DOHH2 (cell line): ENCODE data around the gene THEM5.

Source experiments
- H3F3A ChIP-seq: fragments of 200-600 bp; sonication (generic), shearing (Covaris generic); 2 replicates; pipeline ENCODE4 v1.6.0; 2016; ENCODE audit warnings: antibody characterized with exemption, mild to moderate bottlenecking; ENCODE audit not compliant: control insufficient read depth, insufficient read depth
- H3K27ac ChIP-seq: fragments of 200-600 bp; sonication (generic); 2 replicates; pipeline ENCODE4 v1.5.1; 2014; ENCODE audit warnings: low read depth, mild to moderate bottlenecking, low read length, moderate library complexity
- H3K27me3 ChIP-seq: fragments of 200-600 bp; sonication (generic); 2 replicates; pipeline ENCODE4 v1.6.1; 2014; ENCODE audit warnings: mild to moderate bottlenecking, low read length, mixed read lengths; ENCODE audit not compliant: control insufficient read depth
- H3K36me3 ChIP-seq: fragments of 200-600 bp; sonication (generic); 2 replicates; pipeline ENCODE4 v1.6.1; 2014; ENCODE audit warnings: mild to moderate bottlenecking, low read length, moderate library complexity, mixed read lengths; ENCODE audit not compliant: control insufficient read depth
- H3K4me1 ChIP-seq: fragments of 200-600 bp; sonication (generic); 2 replicates; pipeline ENCODE4 v1.6.1; 2014; ENCODE audit warnings: mild to moderate bottlenecking, low read length, mixed read lengths; ENCODE audit not compliant: control insufficient read depth
- H3K4me2 ChIP-seq: fragments of 200-600 bp; sonication (generic); 2 replicates; pipeline ENCODE4 v1.6.0; 2014; ENCODE audit warnings: mild to moderate bottlenecking, low read length, moderate library complexity
- H3K4me3 ChIP-seq: fragments of 200-600 bp; sonication (generic); 2 replicates; pipeline ENCODE4 v1.5.1; 2014; ENCODE audit warnings: mild to moderate bottlenecking, low read length, mixed read lengths
- H3K79me2 ChIP-seq: fragments of 200-600 bp; sonication (generic); 2 replicates; pipeline ENCODE4 v1.6.1; 2014; ENCODE audit warnings: mild to moderate bottlenecking, low read length, mixed read lengths; ENCODE audit not compliant: control insufficient read depth
- H3K9me2 ChIP-seq: fragments of 200-600 bp; sonication (generic); replicated peaks from 2 replicates; pipeline ENCODE4 v1.6.1; 2014; ENCODE audit warnings: mild to moderate bottlenecking, low read length, mixed read lengths; ENCODE audit not compliant: control insufficient read depth
- H3K9me3 ChIP-seq: fragments of 200-600 bp; sonication (generic); 2 replicates; pipeline ENCODE4 v1.6.1; 2014; ENCODE audit warnings: antibody characterized with exemption, low read length, mixed read lengths; ENCODE audit not compliant: control insufficient read depth, insufficient read depth
- H4K20me1 ChIP-seq: fragments of 200-600 bp; sonication (generic); 2 replicates; pipeline ENCODE4 v1.6.0; 2014; ENCODE audit warnings: low read depth, mild to moderate bottlenecking, antibody characterized with exemption, low read length, moderate library complexity; ENCODE audit not compliant: control insufficient read depth, insufficient read depth
- CTCF ChIP-seq: fragments of 200-600 bp; sonication (generic); IDR thresholded peaks from one replicate; pipeline ENCODE4 v1.5.1; 2014; ENCODE audit warnings: antibody characterized with exemption, mild to moderate bottlenecking, low read depth, low read length; ENCODE audit not compliant: poor library complexity, severe bottlenecking
- EZH2phosphoT487 ChIP-seq: fragments of 200-600 bp; sonication (generic); IDR thresholded peaks from 2 replicates; pipeline ENCODE4 v1.6.1; 2017; ENCODE audit warnings: borderline replicate concordance, mild to moderate bottlenecking, antibody characterized with exemption, low read length, moderate library complexity, mixed read lengths

The THEM5 gene

GRCh38 chr1:151827853-151828252, 25.7 kb downstream of the THEM5 start:
- no peak overlapping the region for H3K4me3 ChIP-seq

GRCh38 chr1:151825751-151826660, 27.5 kb downstream of the THEM5 start:
- H3K27me3 ChIP-seq = peaks cover 10% of the 10 kb centered on the region; the same call in 1 of the 2 replicates
- peaks cover 4% of the 10 kb centered on the region; the same call in 1 of the 2 replicates for H3K4me1 ChIP-seq

More at GRCh38 chr1:151827853-151828252, 25.7 kb downstream of the THEM5 start:
- no peaks in the 10 kb centered on the region for H3F3A ChIP-seq
- no peaks in the 10 kb centered on the region for H3K79me2 ChIP-seq
- H3K27ac ChIP-seq = no peak overlapping the region
- H3K36me3 ChIP-seq = no peaks in the 10 kb centered on the region
- no peaks in the 10 kb centered on the region for H3K9me2 ChIP-seq
- TF ChIP-seq EZH2phosphoT487 = no peak
- TF ChIP-seq CTCF = no peak
- peaks cover 10% of the 10 kb centered on the region; the same call in 1 of the 2 replicates for H3K27me3 ChIP-seq
- no peak overlapping the region for H3K4me2 ChIP-seq
- H3K4me1 ChIP-seq = peaks cover 4% of the 10 kb centered on the region; the same call in 1 of the 2 replicates
- H3K9me3 ChIP-seq = no peaks in the 10 kb centered on the region
- H4K20me1 ChIP-seq = no peaks in the 10 kb centered on the region

GRCh38 chr1:151825204-151825603, 28.3 kb downstream of the THEM5 start:
- no peaks in the 10 kb centered on the region for H3K9me2 ChIP-seq
- H3F3A ChIP-seq = no peaks in the 10 kb centered on the region
- no peak overlapping the region for H3K4me3 ChIP-seq
- H3K79me2 ChIP-seq = no peaks in the 10 kb centered on the region
- H3K27me3 ChIP-seq = peaks cover 10% of the 10 kb centered on the region; the same call in 1 of the 2 replicates
- peaks cover 4% of the 10 kb centered on the region; the same call in 1 of the 2 replicates for H3K4me1 ChIP-seq
- no peak overlapping the region for H3K27ac ChIP-seq
- H3K36me3 ChIP-seq = no peaks in the 10 kb centered on the region
- no peaks in the 10 kb centered on the region for H3K9me3 ChIP-seq
- TF ChIP-seq EZH2phosphoT487 = no peak
- TF ChIP-seq CTCF = no peak
- H3K4me2 ChIP-seq = no peak overlapping the region
- H4K20me1 ChIP-seq = no peaks in the 10 kb centered on the region

More at GRCh38 chr1:151825751-151826660, 27.5 kb downstream of the THEM5 start:
- Histone ChIP-seq H3F3A (no peaks in the 10 kb centered on the region), H3K4me3 (no peak overlapping the region), H3K36me3 (no peaks in the 10 kb centered on the region), H4K20me1 (no peaks in the 10 kb centered on the region), H3K9me2 (no peaks in the 10 kb centered on the region), H3K27ac (no peak overlapping the region), H3K4me2 (no peak overlapping the region), H3K9me3 (no peaks in the 10 kb centered on the region), H3K79me2 (no peaks in the 10 kb centered on the region)
- TF ChIP-seq CTCF (no peak), EZH2phosphoT487 (no peak)
